Measurements from ENCODE around the gene GPR160. TPM values are rescaled to one million over a fixed set of nuclear protein-coding genes. Genes with fewer than 3 reads are reported as not detected.
A peak's percentile ranks its signal among the peaks of the same experiment; 100 is the strongest.

The GPR160 gene
- total and polyA plus RNA-seq, 2 of the 13 experiments (the other 11 are each of a cell fraction or from before 2014, with no cell fraction given), result 12.1 to 23.2 TPM

DNA sequence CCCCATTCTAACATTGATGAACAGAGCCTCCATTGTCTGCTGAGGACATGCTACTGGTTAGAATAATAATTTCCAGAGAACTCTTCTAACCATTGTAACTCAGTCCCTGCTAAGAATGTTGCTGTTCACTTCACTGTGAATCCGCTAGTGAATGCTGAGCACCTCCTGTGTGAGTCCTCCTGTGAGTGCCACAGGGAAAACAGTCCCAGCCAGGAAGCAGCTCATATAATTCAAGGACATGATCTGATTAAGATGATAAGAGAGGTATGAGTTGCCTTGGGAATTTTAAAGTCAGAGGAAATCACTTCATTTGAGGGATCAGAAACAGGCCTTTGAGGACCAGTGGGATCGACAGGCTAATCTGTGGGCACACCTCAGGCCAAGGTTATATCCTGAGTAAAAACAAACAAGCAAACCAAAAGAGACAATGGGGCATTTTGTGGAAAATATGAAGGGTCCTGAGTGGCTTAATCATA is 33.9 kb upstream of the GPR160 start (continued):
- TF ChIP-seq, protein P1, sequence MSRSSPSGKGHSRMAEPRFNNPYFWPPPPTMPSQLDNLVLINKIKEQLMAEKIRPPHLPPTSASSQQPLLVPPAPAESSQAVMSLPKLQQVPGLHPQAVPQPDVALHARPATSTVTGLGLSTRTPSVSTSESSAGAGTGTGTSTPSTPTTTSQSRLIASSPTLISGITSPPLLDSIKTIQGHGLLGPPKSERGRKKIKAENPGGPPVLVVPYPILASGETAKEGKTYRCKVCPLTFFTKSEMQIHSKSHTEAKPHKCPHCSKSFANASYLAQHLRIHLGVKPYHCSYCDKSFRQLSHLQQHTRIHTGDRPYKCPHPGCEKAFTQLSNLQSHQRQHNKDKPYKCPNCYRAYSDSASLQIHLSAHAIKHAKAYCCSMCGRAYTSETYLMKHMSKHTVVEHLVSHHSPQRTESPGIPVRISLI (CRISPR knock-in tag; IDR thresholded peaks at IDR 0.05; ENCODE audit: borderline replicate concordance), result no peak
- TF ChIP-seq, protein P2, sequence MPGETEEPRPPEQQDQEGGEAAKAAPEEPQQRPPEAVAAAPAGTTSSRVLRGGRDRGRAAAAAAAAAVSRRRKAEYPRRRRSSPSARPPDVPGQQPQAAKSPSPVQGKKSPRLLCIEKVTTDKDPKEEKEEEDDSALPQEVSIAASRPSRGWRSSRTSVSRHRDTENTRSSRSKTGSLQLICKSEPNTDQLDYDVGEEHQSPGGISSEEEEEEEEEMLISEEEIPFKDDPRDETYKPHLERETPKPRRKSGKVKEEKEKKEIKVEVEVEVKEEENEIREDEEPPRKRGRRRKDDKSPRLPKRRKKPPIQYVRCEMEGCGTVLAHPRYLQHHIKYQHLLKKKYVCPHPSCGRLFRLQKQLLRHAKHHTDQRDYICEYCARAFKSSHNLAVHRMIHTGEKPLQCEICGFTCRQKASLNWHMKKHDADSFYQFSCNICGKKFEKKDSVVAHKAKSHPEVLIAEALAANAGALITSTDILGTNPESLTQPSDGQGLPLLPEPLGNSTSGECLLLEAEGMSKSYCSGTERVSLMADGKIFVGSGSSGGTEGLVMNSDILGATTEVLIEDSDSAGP (CRISPR knock-in tag; IDR thresholded peaks at IDR 0.05; ENCODE audit: borderline replicate concordance), result no peak
- TF ChIP-seq ZNF780A (CRISPR knock-in tag; IDR thresholded peaks at IDR 0.05), result no peak
- TF ChIP-seq EEA1 (CRISPR knock-in tag; IDR thresholded peaks at IDR 0.05; ENCODE audit: borderline replicate concordance), result no peak
- TF ChIP-seq ZNF660 (CRISPR knock-in tag; IDR thresholded peaks at IDR 0.05; ENCODE audit: borderline replicate concordance, low read depth), result no peak
- TF ChIP-seq CBX1 (IDR thresholded peaks at IDR 0.05; ENCODE audit: low read depth), result no peak
- TF ChIP-seq ZNF343 (CRISPR knock-in tag; IDR thresholded peaks at IDR 0.05), result no peak
- TF ChIP-seq SMARCE1 (IDR thresholded peaks at IDR 0.05; ENCODE audit: borderline replicate concordance), result no peak
- TF ChIP-seq MLLT10 (CRISPR knock-in tag; IDR thresholded peaks at IDR 0.05), result no peak
- TF ChIP-seq, protein P3, sequence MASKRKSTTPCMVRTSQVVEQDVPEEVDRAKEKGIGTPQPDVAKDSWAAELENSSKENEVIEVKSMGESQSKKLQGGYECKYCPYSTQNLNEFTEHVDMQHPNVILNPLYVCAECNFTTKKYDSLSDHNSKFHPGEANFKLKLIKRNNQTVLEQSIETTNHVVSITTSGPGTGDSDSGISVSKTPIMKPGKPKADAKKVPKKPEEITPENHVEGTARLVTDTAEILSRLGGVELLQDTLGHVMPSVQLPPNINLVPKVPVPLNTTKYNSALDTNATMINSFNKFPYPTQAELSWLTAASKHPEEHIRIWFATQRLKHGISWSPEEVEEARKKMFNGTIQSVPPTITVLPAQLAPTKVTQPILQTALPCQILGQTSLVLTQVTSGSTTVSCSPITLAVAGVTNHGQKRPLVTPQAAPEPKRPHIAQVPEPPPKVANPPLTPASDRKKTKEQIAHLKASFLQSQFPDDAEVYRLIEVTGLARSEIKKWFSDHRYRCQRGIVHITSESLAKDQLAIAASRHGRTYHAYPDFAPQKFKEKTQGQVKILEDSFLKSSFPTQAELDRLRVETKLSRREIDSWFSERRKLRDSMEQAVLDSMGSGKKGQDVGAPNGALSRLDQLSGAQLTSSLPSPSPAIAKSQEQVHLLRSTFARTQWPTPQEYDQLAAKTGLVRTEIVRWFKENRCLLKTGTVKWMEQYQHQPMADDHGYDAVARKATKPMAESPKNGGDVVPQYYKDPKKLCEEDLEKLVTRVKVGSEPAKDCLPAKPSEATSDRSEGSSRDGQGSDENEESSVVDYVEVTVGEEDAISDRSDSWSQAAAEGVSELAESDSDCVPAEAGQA (IDR thresholded peaks at IDR 0.05; ENCODE audit: low read depth), result no peak
- TF ChIP-seq, protein P3 (CRISPR knock-in tag; IDR thresholded peaks at IDR 0.05; ENCODE audit: borderline replicate concordance), result no peak
- TF ChIP-seq HNRNPK (IDR thresholded peaks at IDR 0.05; ENCODE audit: low read depth, low read length, poor library complexity, severe bottlenecking), result no peak
- TF ChIP-seq NR2F2 (IDR thresholded peaks at IDR 0.05; ENCODE audit: borderline replicate concordance, low read depth), result peak; percentile 65; the same call in 1 of the 2 replicates
- TF ChIP-seq ZBTB20 (CRISPR knock-in tag; IDR thresholded peaks at IDR 0.05; ENCODE audit: borderline replicate concordance, low read depth), result no peak
- TF ChIP-seq ZNF891 (CRISPR knock-in tag; IDR thresholded peaks at IDR 0.05), result no peak
- TF ChIP-seq, protein P4, sequence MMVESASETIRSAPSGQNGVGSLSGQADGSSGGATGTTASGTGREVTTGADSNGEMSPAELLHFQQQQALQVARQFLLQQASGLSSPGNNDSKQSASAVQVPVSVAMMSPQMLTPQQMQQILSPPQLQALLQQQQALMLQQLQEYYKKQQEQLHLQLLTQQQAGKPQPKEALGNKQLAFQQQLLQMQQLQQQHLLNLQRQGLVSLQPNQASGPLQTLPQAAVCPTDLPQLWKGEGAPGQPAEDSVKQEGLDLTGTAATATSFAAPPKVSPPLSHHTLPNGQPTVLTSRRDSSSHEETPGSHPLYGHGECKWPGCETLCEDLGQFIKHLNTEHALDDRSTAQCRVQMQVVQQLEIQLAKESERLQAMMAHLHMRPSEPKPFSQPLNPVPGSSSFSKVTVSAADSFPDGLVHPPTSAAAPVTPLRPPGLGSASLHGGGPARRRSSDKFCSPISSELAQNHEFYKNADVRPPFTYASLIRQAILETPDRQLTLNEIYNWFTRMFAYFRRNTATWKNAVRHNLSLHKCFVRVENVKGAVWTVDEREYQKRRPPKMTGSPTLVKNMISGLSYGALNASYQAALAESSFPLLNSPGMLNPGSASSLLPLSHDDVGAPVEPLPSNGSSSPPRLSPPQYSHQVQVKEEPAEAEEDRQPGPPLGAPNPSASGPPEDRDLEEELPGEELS (CRISPR knock-in tag; IDR thresholded peaks at IDR 0.05), result peak; percentile 75
- TF ChIP-seq, protein P5, sequence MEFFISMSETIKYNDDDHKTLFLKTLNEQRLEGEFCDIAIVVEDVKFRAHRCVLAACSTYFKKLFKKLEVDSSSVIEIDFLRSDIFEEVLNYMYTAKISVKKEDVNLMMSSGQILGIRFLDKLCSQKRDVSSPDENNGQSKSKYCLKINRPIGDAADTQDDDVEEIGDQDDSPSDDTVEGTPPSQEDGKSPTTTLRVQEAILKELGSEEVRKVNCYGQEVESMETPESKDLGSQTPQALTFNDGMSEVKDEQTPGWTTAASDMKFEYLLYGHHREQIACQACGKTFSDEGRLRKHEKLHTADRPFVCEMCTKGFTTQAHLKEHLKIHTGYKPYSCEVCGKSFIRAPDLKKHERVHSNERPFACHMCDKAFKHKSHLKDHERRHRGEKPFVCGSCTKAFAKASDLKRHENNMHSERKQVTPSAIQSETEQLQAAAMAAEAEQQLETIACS (CRISPR knock-in tag; IDR thresholded peaks at IDR 0.05), result no peak
